ENCODE results near the gene TMEM184C. TPM values are rescaled to one million over a fixed set of nuclear protein-coding genes. Genes with fewer than 3 reads are reported as not detected.

TMEM184C gene
- total RNA-seq, 2 donors from 2014 or later, result 15.8 to 20.8 TPM

GRCh38 chr4:147658501-147658900 lies 41.3 kb downstream of the TMEM184C start:
- TF ChIP-seq POLR2A (IDR thresholded peaks at IDR 0.05) (no peak), CTCF (IDR thresholded peaks at IDR 0.05) (no peak)
- Histone ChIP-seq H3K4me3 (no peak overlapping the region), H3K27me3 (no peaks in the 10 kb centered on the region), H3K9me3 (no peaks in the 10 kb centered on the region), H3K4me1 (no peaks in the 10 kb centered on the region), H3K36me3 (replicated peaks in 1 of 2; ENCODE audit: insufficient read depth in 1 of 2, low read depth in 2 of 2) (peaks cover 0 to 8% of the 10 kb centered on the region in 2 donors), H3K27ac (no peak overlapping the region)
- WGBS, 2 donors, result 95 to 96% methylated on average over 4 of the region's 4 CpGs
- no peak for DNase-seq
- intact Hi-C loops (cut with DNase I), result no loop called here
- ATAC-seq, result no peak

- intact Hi-C loops (cut with DNase I), result no loop called here
- no peak for DNase-seq
- 62% methylated on average over 4 of the region's 4 CpGs for WGBS, 2 donors
Observed at GRCh38 chr4:147674073-147674472, 56.9 kb downstream of the TMEM184C start.

GRCh38 chr4:147674496-147674895 lies 57.3 kb downstream of the TMEM184C start:
- no peak for ATAC-seq
- no peak for DNase-seq
- Histone ChIP-seq H3K27ac (no peak overlapping the region), H3K4me1 (no peaks in the 10 kb centered on the region), H3K9me3 (no peaks in the 10 kb centered on the region), H3K27me3 (no peaks in the 10 kb centered on the region), H3K36me3 (replicated peaks in 1 of 2; ENCODE audit: insufficient read depth in 1 of 2, low read depth in 2 of 2) (no peaks in the 10 kb centered on the region), H3K4me3 (no peak overlapping the region)
- intact Hi-C loops (cut with DNase I), result no loop called here
- WGBS, 2 donors, result 97 to 100% methylated on average over 1 of the region's 1 CpG
- TF ChIP-seq POLR2A (IDR thresholded peaks at IDR 0.05) (no peak), CTCF (IDR thresholded peaks at IDR 0.05) (no peak)

More at GRCh38 chr4:147674073-147674472, 56.9 kb downstream of the TMEM184C start:
- Histone ChIP-seq H3K36me3 (replicated peaks in 1 of 2; ENCODE audit: insufficient read depth in 1 of 2, low read depth in 2 of 2) (no peaks in the 10 kb centered on the region), H3K4me1 (no peaks in the 10 kb centered on the region), H3K27me3 (no peaks in the 10 kb centered on the region), H3K27ac (no peak overlapping the region), H3K4me3 (no peak overlapping the region), H3K9me3 (no peaks in the 10 kb centered on the region)
- TF ChIP-seq CTCF (IDR thresholded peaks at IDR 0.05) (no peak), POLR2A (IDR thresholded peaks at IDR 0.05) (no peak)
- no peak for ATAC-seq

- no peak overlapping the region for H3K4me3 ChIP-seq
- no peaks in the 10 kb centered on the region for H3K9me3 ChIP-seq
- no peak for TF ChIP-seq CTCF (IDR thresholded peaks at IDR 0.05)
- no peak for TF ChIP-seq POLR2A (IDR thresholded peaks at IDR 0.05)
- no peaks in the 10 kb centered on the region for H3K36me3 ChIP-seq (replicated peaks in 1 of 2; ENCODE audit: insufficient read depth in 1 of 2, low read depth in 2 of 2)
- no peak overlapping the region for H3K27ac ChIP-seq
- no peak for ATAC-seq
- 65 to 67% methylated on average over 5 of the region's 5 CpGs for WGBS, 2 donors
- no peaks in the 10 kb centered on the region for H3K27me3 ChIP-seq
- intact Hi-C loops (cut with DNase I), result no loop called here
- H3K4me1 ChIP-seq, result peaks cover 8% of the 10 kb centered on the region
- no peak for DNase-seq
Observed at GRCh38 chr4:147678106-147678505, 60.9 kb downstream of the TMEM184C start.

- Histone ChIP-seq H3K9me3 (no peaks in the 10 kb centered on the region), H3K27me3 (no peaks in the 10 kb centered on the region), H3K36me3 (replicated peaks in 1 of 2; ENCODE audit: insufficient read depth in 1 of 2, low read depth in 2 of 2) (no peaks in the 10 kb centered on the region), H3K4me1 (peaks cover 8% of the 10 kb centered on the region), H3K27ac (no peak overlapping the region), H3K4me3 (no peak overlapping the region)
- DNase-seq, result no peak
- ATAC-seq, result no peak
- TF ChIP-seq CTCF (IDR thresholded peaks at IDR 0.05) (no peak), POLR2A (IDR thresholded peaks at IDR 0.05) (no peak)
- 91 to 95% methylated on average over 12 of the region's 12 CpGs for WGBS, 2 donors
- intact Hi-C loops (cut with DNase I), result no loop called here
Observed at GRCh38 chr4:147678796-147679549, 61.8 kb downstream of the TMEM184C start.

Measured in body of pancreas (tissue), 4 donors.